Body of pancreas (tissue), 4 donors: ENCODE measurements around the gene GLRB. TPM values are rescaled to one million over a fixed set of nuclear protein-coding genes. Genes with fewer than 3 reads are reported as not detected.

Source experiments
- ATAC-seq: fragments of 150-250 bp; one replicate; pipeline ENCODE4 v1.9.1; 2016
- DNase-seq, 4 donors: peaks; one replicate each; pipeline ENCODE4 v3.0.0-alpha.2; 2019
- H3K27ac ChIP-seq, 4 donors: fragments of 200-600 bp; sonication (generic); 1 replicate in 3 of 4; 2 replicates in 1 of 4; pipeline versions ENCODE4 v1.5.1 to v1.6.1; 2016 to 2019; ENCODE audit warnings: mild to moderate bottlenecking in 1 of 4, mixed read lengths in 1 of 4, moderate library complexity in 1 of 4
- H3K27me3 ChIP-seq, 2 donors: fragments of 200-600 bp; sonication (generic); one replicate each; pipeline ENCODE4 v1.6.0; 2016; ENCODE audit warnings: mild to moderate bottlenecking in 1 of 2
- H3K36me3 ChIP-seq, 2 donors: fragments of 200-600 bp; sonication (generic); replicated peaks in 1 of 2; 2 replicates each; pipeline ENCODE4 v1.5.1; 2016; ENCODE audit warnings: low read depth in 2 of 2; ENCODE audit not compliant: insufficient read depth in 1 of 2
- H3K4me1 ChIP-seq: fragments of 200-600 bp; sonication (generic); one replicate; pipeline ENCODE4 v1.6.0; 2016
- H3K4me3 ChIP-seq, 2 donors: fragments of 200-600 bp; sonication (generic); 1 replicate in 1 of 2; 2 replicates in 1 of 2; pipeline ENCODE4 v1.5.1; 2016 to 2019
- H3K9me3 ChIP-seq, 3 donors: fragments of 200-600 bp; sonication (generic); 1 replicate in 2 of 3; 2 replicates in 1 of 3; pipeline ENCODE4 v1.5.1; 2016
- CTCF ChIP-seq, 7 experiments: fragments of 450-650 bp in 4 of 7; fragments of 200-600 bp in 3 of 7; sonication (generic) in 3 of 7; IDR thresholded peaks; one replicate each; pipeline ENCODE4 v1.5.1; 2016 to 2019; ENCODE audit warnings: antibody characterized with exemption in 7 of 7
- POLR2A ChIP-seq, 3 donors: fragments of 450-650 bp; IDR thresholded peaks; one replicate each; pipeline ENCODE4 v1.6.1; 2016; ENCODE audit warnings: antibody characterized with exemption in 3 of 3, mild to moderate bottlenecking in 2 of 3
- WGBS, 2 donors: methylation state at CpG; one replicate each; pipeline ENCODE4 v1.1.5; 2017; 5-methylcytosine and 5-hydroxymethylcytosine counted together
- intact Hi-C: fragments of 100-400 bp; cut with DNase I; formaldehyde crosslinking; loops from one replicate; pipeline ENCODE4 v1.15.1; 2023
- total RNA-seq, 2 donors: library from RNA; depleted of rRNA; stranded (reverse); fragments of >200 nt; gene quantifications; one replicate each; pipeline ENCODE4 v1.1.0, GENCODE V29; 2016

The GLRB gene
- total RNA-seq, 2 donors from 2014 or later = 3.0 to 7.0 TPM

GRCh38 chr4:157080605-157081004, 4.7 kb downstream of the GLRB start:
- DNase-seq = no peak
- H3K36me3 ChIP-seq = no peaks in the 10 kb centered on the region
- intact Hi-C loops = no loop called here
- H3K27ac ChIP-seq = no peak overlapping the region
- H3K4me1 ChIP-seq = peaks cover 1% of the 10 kb centered on the region
- TF ChIP-seq POLR2A (IDR thresholded peaks at IDR 0.05) (no peak), CTCF (IDR thresholded peaks at IDR 0.05) (no peak)
- ATAC-seq = no peak
- no peaks in the 10 kb centered on the region for H3K27me3 ChIP-seq
- H3K4me3 ChIP-seq = no peak overlapping the region
- no peaks in the 10 kb centered on the region for H3K9me3 ChIP-seq

DNA sequence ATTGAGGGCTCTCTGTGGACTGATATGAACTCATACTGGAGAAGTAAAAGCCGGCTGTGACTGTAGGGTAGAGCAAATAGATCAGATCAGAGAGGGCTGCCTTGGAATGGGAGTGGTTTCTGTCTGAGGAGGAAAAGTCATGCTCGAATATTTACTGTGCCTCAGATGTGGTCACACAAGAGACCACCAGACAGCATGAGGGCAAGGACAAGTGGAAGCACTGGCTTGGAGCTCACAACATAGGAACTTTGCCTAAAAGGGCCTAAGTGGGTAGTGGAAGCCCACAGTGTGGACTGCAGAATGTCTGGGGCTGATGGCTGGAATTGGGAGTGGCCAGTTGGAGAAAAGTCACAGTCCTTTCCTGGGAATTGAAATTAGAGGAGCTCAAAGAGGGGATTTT, 19.8 kb downstream of the GLRB start:
- Histone ChIP-seq H3K27me3 (no peaks in the 10 kb centered on the region), H3K4me3 (no peak overlapping the region), H3K4me1 (no peaks in the 10 kb centered on the region), H3K9me3 (no peaks in the 10 kb centered on the region), H3K27ac (no peak overlapping the region), H3K36me3 (no peaks in the 10 kb centered on the region)
- WGBS, 2 donors = 84 to 87% methylated on average over 2 of the region's 2 CpGs
- TF ChIP-seq POLR2A (IDR thresholded peaks at IDR 0.05) (no peak), CTCF (IDR thresholded peaks at IDR 0.05) (no peak)
- DNase-seq (no peak), ATAC-seq (no peak)
- intact Hi-C loops = no loop called here

DNA sequence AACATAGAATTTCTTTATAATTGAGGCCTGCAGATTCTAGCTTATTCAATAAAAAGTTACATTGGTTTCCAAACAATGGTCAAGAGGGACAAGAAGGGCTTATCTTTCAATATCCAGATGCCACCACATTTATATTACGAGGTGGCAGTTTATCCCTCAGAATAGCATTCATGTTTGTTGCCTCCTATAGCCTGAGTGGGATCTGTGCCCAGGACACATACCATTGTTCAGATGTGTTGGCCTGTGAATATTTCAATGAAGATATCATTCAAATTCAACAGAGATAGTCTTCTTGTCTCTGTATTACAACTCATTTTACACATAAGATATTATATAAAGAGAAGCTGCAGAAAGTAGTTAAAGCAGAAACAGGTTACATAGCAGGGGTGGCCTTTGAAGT, 20.5 kb downstream of the GLRB start:
- DNase-seq (no peak), ATAC-seq (no peak)
- H3K27me3 ChIP-seq = no peaks in the 10 kb centered on the region
- intact Hi-C loops = no loop called here
- 84 to 88% methylated on average over 1 of the region's 1 CpG for WGBS, 2 donors
- no peak overlapping the region for H3K4me3 ChIP-seq
- no peaks in the 10 kb centered on the region for H3K36me3 ChIP-seq
- H3K4me1 ChIP-seq = no peaks in the 10 kb centered on the region
- H3K27ac ChIP-seq = no peak overlapping the region
- H3K9me3 ChIP-seq = no peaks in the 10 kb centered on the region
- TF ChIP-seq POLR2A (IDR thresholded peaks at IDR 0.05) = no peak
- no peak for TF ChIP-seq CTCF (IDR thresholded peaks at IDR 0.05)

- H3K27ac ChIP-seq = no peak overlapping the region
- ATAC-seq (no peak), DNase-seq (no peak)
- H3K4me3 ChIP-seq = no peak overlapping the region
- H3K27me3 ChIP-seq = no peaks in the 10 kb centered on the region
- H3K9me3 ChIP-seq = no peaks in the 10 kb centered on the region
- 85 to 91% methylated on average over 4 of the region's 4 CpGs for WGBS, 2 donors
- H3K36me3 ChIP-seq = no peaks in the 10 kb centered on the region
- H3K4me1 ChIP-seq = no peaks in the 10 kb centered on the region
- intact Hi-C loops = no loop called here
- no peak for TF ChIP-seq CTCF (IDR thresholded peaks at IDR 0.05)
- TF ChIP-seq POLR2A (IDR thresholded peaks at IDR 0.05) = no peak
These were observed 23.6 kb downstream of the GLRB start for GRCh38 chr4:157099506-157099905.

DNA sequence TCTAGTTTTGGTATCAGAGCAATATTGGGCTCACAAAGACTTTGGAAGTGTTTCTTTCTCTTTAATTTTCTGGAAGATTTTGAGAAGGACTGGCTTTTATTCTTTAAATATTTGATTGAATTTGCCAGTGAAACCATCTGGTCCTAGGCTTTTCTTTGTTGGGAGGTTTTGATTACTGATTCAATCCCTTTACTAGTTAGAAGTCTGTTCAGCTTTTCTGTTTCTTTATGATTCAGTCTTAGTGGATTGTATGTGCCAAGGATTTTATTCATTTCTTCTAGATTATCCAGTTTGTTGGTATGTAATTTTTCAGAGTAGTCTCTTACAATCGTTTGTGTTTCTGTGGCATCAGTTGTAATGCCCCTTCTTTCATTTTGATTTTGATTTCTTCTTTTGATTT, 28.6 kb downstream of the GLRB start:
- TF ChIP-seq CTCF (IDR thresholded peaks at IDR 0.05) (no peak), POLR2A (IDR thresholded peaks at IDR 0.05) (no peak)
- ATAC-seq (no peak), DNase-seq (no peak)
- Histone ChIP-seq H3K36me3 (no peaks in the 10 kb centered on the region), H3K4me1 (no peaks in the 10 kb centered on the region), H3K9me3 (no peaks in the 10 kb centered on the region), H3K27ac (no peak overlapping the region), H3K27me3 (no peaks in the 10 kb centered on the region), H3K4me3 (no peak overlapping the region)
- 91 to 96% methylated on average over 1 of the region's 1 CpG for WGBS, 2 donors
- intact Hi-C loops = no loop called here
